GM19372 (cell line): ENCODE results near the gene GPR176.

Experiments used
- ATAC-seq: cut with Tn5 transposase; IDR thresholded peaks from one replicate; pipeline ENCODE4 v1.9.1; 2021; ENCODE audit warnings: mild to moderate bottlenecking, low read depth, moderate library complexity; ENCODE audit not compliant: unreplicated experiment

Gene GPR176

GRCh38 chr15:39919748-39920509 lies at the start of gene GPR176:
GPR176 (minus strand) TSS chr15:39920266; CDS start chr15:39920026, 240 bp downstream.
- no peak for ATAC-seq

- no peak for ATAC-seq
These were observed 48.9 kb upstream of the GPR176 start for GRCh38 chr15:39969002-39969394.

GRCh38 chr15:39968273-39969001 lies 48.4 kb upstream of the GPR176 start:
- no peak for ATAC-seq

DNA sequence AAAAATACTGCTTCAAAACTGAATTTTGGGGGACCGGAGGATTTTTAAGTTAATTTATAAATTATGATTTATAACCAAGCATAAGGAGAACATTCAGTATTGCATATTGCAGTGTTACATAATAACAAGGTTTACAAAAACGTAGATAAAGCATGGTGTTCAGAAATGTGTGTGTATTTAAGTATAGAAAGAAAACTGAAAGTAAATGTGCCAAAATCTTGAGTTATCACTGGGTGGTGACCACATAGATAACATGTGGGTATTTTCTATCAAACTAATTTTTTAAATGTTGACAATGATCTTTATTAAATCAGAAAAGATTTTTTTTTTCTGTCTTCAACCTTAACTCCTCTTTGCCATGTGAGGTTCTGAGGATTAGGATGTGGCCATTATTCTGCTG lies 46.5 kb upstream of the GPR176 start:
- no peak for ATAC-seq

GRCh38 chr15:39963786-39964185 lies 43.7 kb upstream of the GPR176 start:
- ATAC-seq, result no peak

DNA sequence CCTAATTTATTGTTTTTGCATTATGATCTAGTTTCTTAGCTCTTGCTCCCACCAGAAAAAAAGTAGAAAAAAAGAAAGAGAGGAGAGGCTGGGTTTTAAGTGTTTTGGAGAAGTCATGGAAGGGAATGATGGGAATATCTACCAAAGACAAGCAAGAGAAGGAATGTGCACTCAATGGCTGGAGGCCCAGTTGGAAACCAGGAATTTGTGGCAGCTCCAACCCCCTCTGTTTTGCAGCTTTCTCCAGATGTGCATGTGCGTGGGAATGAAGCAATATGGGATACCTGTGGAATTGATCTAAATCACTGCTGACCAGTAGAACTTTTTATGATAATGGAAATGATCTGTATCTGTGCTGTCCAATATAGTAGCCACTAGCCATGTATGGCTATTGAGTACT lies 41.0 kb upstream of the GPR176 start:
- no peak for ATAC-seq

DNA sequence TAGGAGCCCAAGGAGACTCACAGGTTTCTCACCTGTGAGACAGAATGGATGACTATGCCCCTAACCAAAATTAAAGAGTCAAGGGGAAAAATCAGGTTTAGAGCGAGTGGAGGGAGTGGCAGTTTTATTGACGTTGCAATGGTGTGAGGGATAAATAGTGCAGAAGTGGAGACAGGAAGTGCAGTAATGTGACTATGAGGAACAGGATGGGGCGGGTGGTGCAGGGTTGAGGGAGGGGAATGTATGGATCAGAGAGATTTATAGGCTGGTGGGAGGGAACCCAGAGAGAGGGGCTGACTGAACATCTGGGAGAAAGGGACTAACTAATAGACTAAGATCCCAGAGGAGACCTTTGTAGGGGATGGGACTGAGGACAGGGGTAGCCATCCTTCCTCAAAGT lies 40.3 kb upstream of the GPR176 start:
- no peak for ATAC-seq

GRCh38 chr15:39959411-39959810 lies 39.3 kb upstream of the GPR176 start:
- no peak for ATAC-seq

- ATAC-seq, result no peak
These were observed 37.4 kb upstream of the GPR176 start for GRCh38 chr15:39957481-39957880.

DNA sequence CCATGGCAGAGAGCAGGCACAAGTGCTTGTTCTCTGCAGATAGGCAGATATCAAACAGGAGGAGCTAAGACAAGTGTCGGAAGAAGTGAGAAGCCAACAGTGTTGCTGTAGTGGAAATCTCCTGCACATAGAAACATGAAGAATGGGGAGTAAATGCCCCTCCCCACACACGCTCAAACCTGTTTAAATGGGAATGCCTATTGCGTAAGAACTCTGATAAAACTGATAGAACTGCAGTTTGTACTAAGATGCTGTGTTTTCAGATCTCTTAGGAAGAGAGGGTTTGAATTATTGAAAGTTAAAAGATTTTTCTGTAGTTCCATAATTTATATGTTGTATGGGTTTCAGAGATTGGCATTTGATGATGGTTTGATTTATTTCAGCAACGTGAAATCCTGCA lies 33.5 kb upstream of the GPR176 start:
- ATAC-seq, result no peak

DNA sequence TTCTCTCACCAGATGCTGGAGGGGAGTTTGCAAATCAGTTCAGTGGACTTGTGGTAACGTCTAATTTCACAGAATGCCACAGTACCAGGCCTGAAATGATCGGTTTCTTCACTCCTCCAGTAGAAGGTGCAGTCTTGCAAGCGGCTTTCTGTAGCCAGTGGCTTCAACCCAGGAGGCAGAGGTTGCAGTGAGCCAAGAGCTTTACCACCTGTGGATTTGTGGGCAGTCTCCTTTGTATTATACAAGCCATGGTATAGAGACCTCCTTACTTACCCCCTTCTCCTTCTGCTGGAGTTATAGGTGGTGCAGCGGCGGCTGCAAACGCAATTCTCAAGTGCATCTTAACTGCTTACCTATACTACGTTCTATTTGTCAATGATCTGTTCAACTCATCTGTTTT lies 31.5 kb upstream of the GPR176 start:
- ATAC-seq, result no peak

GRCh38 chr15:39948817-39949216 lies 28.8 kb upstream of the GPR176 start:
- ATAC-seq, result no peak

- no peak for ATAC-seq
These were observed 27.5 kb upstream of the GPR176 start for GRCh38 chr15:39947401-39948197.

DNA sequence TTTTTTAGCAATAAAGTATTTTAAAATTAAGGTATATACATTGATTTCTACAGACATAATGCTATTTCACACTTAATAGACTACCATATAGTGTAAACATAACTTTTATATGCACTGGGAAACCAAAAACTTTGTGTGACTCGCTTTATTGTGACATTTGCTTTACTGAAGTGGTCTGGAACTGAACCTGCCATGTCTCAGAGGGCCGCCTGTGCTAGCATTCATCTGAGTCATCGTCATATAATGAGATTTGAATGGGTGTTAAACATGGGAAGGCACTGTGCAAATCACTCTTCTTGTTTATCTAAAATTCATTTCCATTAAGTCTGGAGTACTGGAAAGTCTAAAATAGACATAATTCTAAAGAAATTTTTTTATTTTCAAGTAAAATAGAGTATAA lies 26.8 kb upstream of the GPR176 start:
- ATAC-seq, result no peak

DNA sequence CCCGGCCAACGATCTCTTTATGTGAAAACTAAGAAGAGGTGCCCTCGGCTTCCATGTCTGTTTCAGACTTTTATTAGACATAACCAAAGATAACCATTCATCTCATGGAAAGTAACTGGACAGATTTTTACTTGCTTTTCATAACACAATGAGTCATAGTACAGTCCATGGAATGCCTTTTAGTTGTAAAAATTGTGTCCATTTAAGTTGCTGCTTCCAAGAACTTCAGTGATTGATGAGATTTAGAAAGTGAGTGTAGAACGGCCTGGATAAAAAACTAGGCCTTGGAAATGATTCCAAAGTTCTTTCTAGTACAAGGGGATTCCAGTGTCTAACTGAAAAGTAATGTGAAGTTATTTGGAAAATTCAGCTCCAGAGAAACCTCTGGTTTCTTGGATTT lies 24.7 kb upstream of the GPR176 start:
- no peak for ATAC-seq

- no peak for ATAC-seq
These were observed 22.7 kb upstream of the GPR176 start for GRCh38 chr15:39942753-39943150.

- ATAC-seq, result no peak
These were observed 22.2 kb upstream of the GPR176 start for GRCh38 chr15:39942101-39942752.

DNA sequence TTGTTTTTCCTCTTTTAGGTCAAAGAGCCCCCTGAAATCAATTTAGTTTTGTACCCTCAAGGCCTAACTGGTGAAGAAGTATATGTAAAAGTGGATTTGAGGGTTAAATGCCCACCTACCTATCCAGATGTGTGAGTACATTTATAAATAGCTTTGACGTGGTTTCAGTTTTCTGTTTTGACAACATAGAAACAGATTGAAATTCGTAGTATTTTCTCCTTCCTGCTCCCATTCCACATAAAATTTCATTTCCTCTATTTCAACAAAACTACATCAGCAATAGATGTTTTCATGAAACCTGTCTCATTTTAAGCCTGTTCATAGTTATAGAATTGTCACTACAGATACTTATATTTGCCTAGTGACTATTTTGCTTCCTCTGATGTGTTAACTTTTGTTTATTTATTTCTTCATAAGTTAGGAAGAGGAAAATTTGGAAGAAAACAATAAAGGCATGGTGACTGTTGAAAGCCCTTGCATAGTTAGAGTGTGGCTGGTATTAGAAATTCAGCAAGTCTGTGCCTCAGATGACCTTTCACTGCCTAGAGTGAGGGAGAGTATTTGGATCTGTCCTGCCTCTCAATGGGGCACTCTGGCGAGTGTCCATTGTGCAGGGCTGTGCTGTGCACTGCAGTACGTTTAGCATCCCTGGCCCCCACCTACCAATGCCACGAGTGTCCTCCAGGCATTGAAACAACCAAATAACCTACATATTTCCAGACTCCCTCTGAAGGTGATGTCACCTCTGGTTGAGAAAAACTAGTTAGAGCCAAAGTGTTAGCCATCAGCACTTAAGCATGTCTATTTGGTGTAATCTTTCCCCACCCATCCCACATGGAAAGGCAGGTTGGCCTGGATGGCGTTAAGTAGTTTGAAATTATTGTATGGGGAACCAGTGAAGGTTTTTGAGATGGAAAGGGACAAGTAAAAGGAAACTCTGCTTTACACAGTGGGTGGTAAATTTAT lies 19.7 kb upstream of the GPR176 start:
- no peak for ATAC-seq

- ATAC-seq, result no peak
These were observed 17.6 kb upstream of the GPR176 start for GRCh38 chr15:39937696-39938095.

GRCh38 chr15:39936681-39937080 lies 16.6 kb upstream of the GPR176 start:
- ATAC-seq, result no peak
